Breast epithelium (tissue), 3 donors: Measurements from ENCODE around the gene C6orf58.

ENCODE experiments used
- CTCF ChIP-seq, 3 donors: fragments of 450-650 bp; IDR thresholded peaks; one replicate each; pipeline ENCODE4 v1.5.1; 2016 to 2017; ENCODE audit warnings: antibody characterized with exemption in 3 of 3, mild to moderate bottlenecking in 3 of 3, moderate library complexity in 3 of 3
- POLR2AphosphoS5 ChIP-seq, 3 donors: sonication (generic); formaldehyde crosslinking; IDR thresholded peaks; one replicate each; pipeline ENCODE4 v1.6.1; 2017; ENCODE audit warnings: antibody characterized with exemption in 3 of 3

DNA sequence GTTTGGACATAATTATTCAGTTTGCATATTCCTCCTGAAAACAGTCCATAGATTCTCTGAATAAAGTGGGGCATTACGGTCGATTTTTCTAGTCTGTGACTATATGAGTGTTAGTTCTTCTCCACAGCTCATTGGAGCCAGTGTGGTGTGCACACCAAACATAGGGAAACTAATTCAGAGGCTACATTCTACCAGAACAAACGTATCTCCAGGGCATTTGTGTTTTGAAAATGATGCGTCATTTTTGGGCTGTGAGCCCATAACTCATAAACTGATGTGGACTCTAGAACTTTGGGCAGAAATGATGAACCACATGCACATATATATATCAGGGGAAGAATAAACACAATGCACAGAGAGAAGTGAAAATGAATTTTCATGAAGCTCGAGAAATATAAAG, 41.8 kb downstream of the C6orf58 start:
- no peak for TF ChIP-seq CTCF (IDR thresholded peaks at IDR 0.05)
- TF ChIP-seq POLR2AphosphoS5 (IDR thresholded peaks at IDR 0.05) = no peak
